Skeletal muscle satellite cell (primary cell): ENCODE results near the gene GUCA2B.

Experiments
- H3K27me3 ChIP-seq: 2 replicates; pipeline ENCODE4 v1.7.0; 2013; ENCODE audit warnings: low read length; ENCODE audit not compliant: control insufficient read depth, insufficient read depth
- H3K36me3 ChIP-seq: 2 replicates; pipeline ENCODE4 v1.7.0; 2013; ENCODE audit warnings: mild to moderate bottlenecking, control low read depth, low read length; ENCODE audit not compliant: insufficient read depth
- H3K4me1 ChIP-seq: 2 replicates; pipeline ENCODE4 v1.7.0; 2013; ENCODE audit warnings: low read length; ENCODE audit not compliant: control insufficient read depth, insufficient read depth
- H3K4me2 ChIP-seq: 2 replicates; pipeline ENCODE4 v1.7.0; 2013; ENCODE audit warnings: mild to moderate bottlenecking, low read length
- H3K4me3 ChIP-seq: 2 replicates; pipeline ENCODE4 v1.7.0; 2013; ENCODE audit warnings: low read length
- H3K9ac ChIP-seq: 2 replicates; pipeline ENCODE4 v1.7.0; 2013; ENCODE audit warnings: mild to moderate bottlenecking, low read depth, low read length, moderate library complexity
- H3K9me3 ChIP-seq: replicated peaks from 2 replicates; pipeline ENCODE4 v1.7.0; 2013; ENCODE audit warnings: mild to moderate bottlenecking, control low read depth, low read length

Gene GUCA2B

GRCh38 chr1:42143896-42144710 is 9.1 kb upstream of the GUCA2B start:
- peaks cover 63% of the 10 kb centered on the region for H3K27me3 ChIP-seq
- no peaks in the 10 kb centered on the region for H3K36me3 ChIP-seq

GRCh38 chr1:42144711-42145388 is 8.4 kb upstream of the GUCA2B start:
- Histone ChIP-seq H3K4me2 (no peak overlapping the region), H3K27me3 (peaks cover 63% of the 10 kb centered on the region)

More at GRCh38 chr1:42143896-42144710, 9.1 kb upstream of the GUCA2B start:
- Histone ChIP-seq H3K4me3 (no peak overlapping the region), H3K9ac (no peak overlapping the region), H3K4me1 (no peaks in the 10 kb centered on the region), H3K4me2 (no peak overlapping the region), H3K9me3 (no peaks in the 10 kb centered on the region)

GRCh38 chr1:42145389-42145716 is 7.9 kb upstream of the GUCA2B start:
- Histone ChIP-seq H3K4me1 (no peaks in the 10 kb centered on the region), H3K4me3 (no peak overlapping the region), H3K9ac (no peak overlapping the region), H3K36me3 (no peaks in the 10 kb centered on the region), H3K27me3 (peaks cover 66% of the 10 kb centered on the region), H3K4me2 (no peak overlapping the region), H3K9me3 (no peaks in the 10 kb centered on the region)

More at GRCh38 chr1:42144711-42145388, 8.4 kb upstream of the GUCA2B start:
- H3K9ac ChIP-seq, result no peak overlapping the region
- no peak overlapping the region for H3K4me3 ChIP-seq
- H3K9me3 ChIP-seq, result no peaks in the 10 kb centered on the region
- H3K4me1 ChIP-seq, result no peaks in the 10 kb centered on the region
- no peaks in the 10 kb centered on the region for H3K36me3 ChIP-seq

GRCh38 chr1:42145764-42146625 is 7.2 kb upstream of the GUCA2B start:
- H3K36me3 ChIP-seq, result no peaks in the 10 kb centered on the region
- no peak overlapping the region for H3K9ac ChIP-seq
- no peak overlapping the region for H3K4me3 ChIP-seq
- H3K4me2 ChIP-seq, result no peak overlapping the region
- H3K27me3 ChIP-seq, result peaks cover 72% of the 10 kb centered on the region
- no peaks in the 10 kb centered on the region for H3K4me1 ChIP-seq
- H3K9me3 ChIP-seq, result no peaks in the 10 kb centered on the region

GRCh38 chr1:42146626-42147320 is 6.4 kb upstream of the GUCA2B start:
- Histone ChIP-seq H3K9me3 (no peaks in the 10 kb centered on the region), H3K27me3 (peaks cover 73% of the 10 kb centered on the region), H3K4me1 (no peaks in the 10 kb centered on the region), H3K4me2 (no peak overlapping the region), H3K4me3 (no peak overlapping the region), H3K9ac (no peak overlapping the region), H3K36me3 (no peaks in the 10 kb centered on the region)

GRCh38 chr1:42148166-42148565 is 5.0 kb upstream of the GUCA2B start:
- Histone ChIP-seq H3K4me1 (no peaks in the 10 kb centered on the region), H3K4me2 (no peak overlapping the region), H3K36me3 (no peaks in the 10 kb centered on the region), H3K27me3 (peaks cover 67% of the 10 kb centered on the region), H3K9ac (no peak overlapping the region), H3K4me3 (no peak overlapping the region), H3K9me3 (no peaks in the 10 kb centered on the region)

- no peak overlapping the region for H3K9ac ChIP-seq
Measured at GRCh38 chr1:42150651-42151050, 2.6 kb upstream of the GUCA2B start.

GRCh38 chr1:42152119-42152518 is 1.1 kb upstream of the GUCA2B start:
- Histone ChIP-seq H3K9me3 (no peaks in the 10 kb centered on the region), H3K36me3 (no peaks in the 10 kb centered on the region), H3K27me3 (peaks cover 37% of the 10 kb centered on the region), H3K4me3 (no peak overlapping the region), H3K9ac (no peak overlapping the region), H3K4me2 (no peak overlapping the region), H3K4me1 (no peaks in the 10 kb centered on the region)

More at GRCh38 chr1:42150651-42151050, 2.6 kb upstream of the GUCA2B start:
- H3K4me3 ChIP-seq, result no peak overlapping the region
- no peaks in the 10 kb centered on the region for H3K4me1 ChIP-seq
- no peaks in the 10 kb centered on the region for H3K9me3 ChIP-seq
- H3K4me2 ChIP-seq, result no peak overlapping the region
- no peaks in the 10 kb centered on the region for H3K36me3 ChIP-seq
- H3K27me3 ChIP-seq, result peaks cover 45% of the 10 kb centered on the region

GRCh38 chr1:42153624-42154023 is 414 bp downstream of the GUCA2B start:
- Histone ChIP-seq H3K36me3 (no peaks in the 10 kb centered on the region), H3K4me2 (no peak overlapping the region), H3K4me1 (no peaks in the 10 kb centered on the region), H3K27me3 (peaks cover 22% of the 10 kb centered on the region), H3K4me3 (no peak overlapping the region), H3K9ac (no peak overlapping the region), H3K9me3 (no peaks in the 10 kb centered on the region)

GRCh38 chr1:42154685-42155084 is 1.5 kb downstream of the GUCA2B start:
- H3K4me2 ChIP-seq, result no peak overlapping the region
- H3K9me3 ChIP-seq, result no peaks in the 10 kb centered on the region
- H3K4me3 ChIP-seq, result no peak overlapping the region
- H3K9ac ChIP-seq, result no peak overlapping the region
- H3K36me3 ChIP-seq, result no peaks in the 10 kb centered on the region
- no peaks in the 10 kb centered on the region for H3K4me1 ChIP-seq
- H3K27me3 ChIP-seq, result peaks cover 24% of the 10 kb centered on the region

GRCh38 chr1:42155362-42155761 is 2.2 kb downstream of the GUCA2B start:
- Histone ChIP-seq H3K9me3 (no peaks in the 10 kb centered on the region), H3K27me3 (peaks cover 23% of the 10 kb centered on the region), H3K4me2 (no peak overlapping the region), H3K4me1 (no peaks in the 10 kb centered on the region), H3K4me3 (no peak overlapping the region), H3K9ac (no peak overlapping the region), H3K36me3 (no peaks in the 10 kb centered on the region)
